Measurements from ENCODE around the gene LRRC39. TPM values are rescaled to one million over a fixed set of nuclear protein-coding genes. Genes with fewer than 3 reads are reported as not detected.

Gene LRRC39
- polyA plus RNA-seq, 1 experiment, result 0.32 TPM

DNA sequence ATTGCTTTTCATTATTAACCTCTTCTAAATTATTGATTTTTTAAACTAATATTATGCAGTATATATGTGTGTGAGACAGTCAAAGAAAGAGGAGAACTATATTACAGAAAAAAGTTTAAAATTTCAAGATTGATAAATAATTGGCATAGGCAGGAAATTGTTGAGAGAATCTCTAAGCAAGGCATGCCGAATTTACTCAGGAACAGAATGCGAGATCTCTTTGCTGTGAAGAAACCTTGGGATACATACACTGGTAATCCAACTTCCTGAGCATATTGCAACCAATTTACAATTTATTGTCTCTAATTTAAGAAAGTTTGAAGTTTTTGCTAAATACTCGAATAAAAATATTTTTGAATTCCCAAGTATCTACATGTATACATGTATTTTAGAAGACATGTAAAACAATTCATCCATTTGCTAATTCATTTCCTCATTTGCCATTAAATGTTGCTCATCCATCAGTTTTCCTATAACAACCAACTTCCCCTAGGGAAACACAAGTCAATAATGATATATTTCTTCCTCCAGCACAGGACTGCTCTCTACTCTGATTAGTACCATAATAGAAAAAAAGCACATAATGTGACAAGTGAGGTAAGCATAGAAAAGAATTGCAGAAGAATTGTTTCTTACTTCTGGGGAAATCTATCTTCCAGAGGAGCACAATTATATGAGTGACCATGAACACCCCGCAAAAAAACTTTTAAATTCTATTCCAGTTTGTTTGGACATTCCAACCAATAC is 588 bp downstream of the LRRC39 start:
- H3K9me3 ChIP-seq (ENCODE audit: control insufficient read depth, insufficient read depth, low read length), result no peaks in the 10 kb centered on the region
- TF ChIP-seq, protein P1, sequence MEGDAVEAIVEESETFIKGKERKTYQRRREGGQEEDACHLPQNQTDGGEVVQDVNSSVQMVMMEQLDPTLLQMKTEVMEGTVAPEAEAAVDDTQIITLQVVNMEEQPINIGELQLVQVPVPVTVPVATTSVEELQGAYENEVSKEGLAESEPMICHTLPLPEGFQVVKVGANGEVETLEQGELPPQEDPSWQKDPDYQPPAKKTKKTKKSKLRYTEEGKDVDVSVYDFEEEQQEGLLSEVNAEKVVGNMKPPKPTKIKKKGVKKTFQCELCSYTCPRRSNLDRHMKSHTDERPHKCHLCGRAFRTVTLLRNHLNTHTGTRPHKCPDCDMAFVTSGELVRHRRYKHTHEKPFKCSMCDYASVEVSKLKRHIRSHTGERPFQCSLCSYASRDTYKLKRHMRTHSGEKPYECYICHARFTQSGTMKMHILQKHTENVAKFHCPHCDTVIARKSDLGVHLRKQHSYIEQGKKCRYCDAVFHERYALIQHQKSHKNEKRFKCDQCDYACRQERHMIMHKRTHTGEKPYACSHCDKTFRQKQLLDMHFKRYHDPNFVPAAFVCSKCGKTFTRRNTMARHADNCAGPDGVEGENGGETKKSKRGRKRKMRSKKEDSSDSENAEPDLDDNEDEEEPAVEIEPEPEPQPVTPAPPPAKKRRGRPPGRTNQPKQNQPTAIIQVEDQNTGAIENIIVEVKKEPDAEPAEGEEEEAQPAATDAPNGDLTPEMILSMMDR (IDR thresholded peaks at IDR 0.05; ENCODE audit: low read depth, low read length), result no peak
- CTCF ChIA-PET, result no interaction called here
- no peaks in the 10 kb centered on the region for H3K27me3 ChIP-seq (ENCODE audit: control insufficient read depth, insufficient read depth, low read length)
- no peak overlapping the region for H3K4me3 ChIP-seq (ENCODE audit: low read depth, low read length)
- POLR2A ChIA-PET, result no interaction called here
- no peak for DNase-seq (ENCODE audit: low read depth, low spot score)
- H3K27ac ChIP-seq (ENCODE audit: low read depth, low read length), result no peak overlapping the region

DNA sequence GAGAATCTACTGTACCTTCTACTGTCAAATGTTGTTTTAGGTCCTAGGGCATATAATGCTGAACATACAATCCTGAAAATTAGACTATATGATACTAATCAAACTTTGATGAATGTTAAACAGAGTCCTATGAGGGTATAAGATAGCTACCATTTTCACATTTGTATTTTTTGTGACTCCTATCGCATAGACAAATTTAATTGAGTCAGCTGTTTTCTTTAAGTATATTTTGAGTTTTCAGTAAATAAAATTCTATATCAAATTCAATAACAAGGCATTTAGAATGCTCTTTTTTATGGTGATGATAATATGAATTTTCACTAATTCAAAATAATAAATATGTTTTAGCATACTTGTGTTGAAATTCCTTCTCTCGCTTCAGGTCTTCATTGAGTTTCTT is 10.0 kb downstream of the LRRC39 start:
- TF ChIP-seq, protein P1 (IDR thresholded peaks at IDR 0.05; ENCODE audit: low read depth, low read length), result no peak
- H3K27me3 ChIP-seq (ENCODE audit: control insufficient read depth, insufficient read depth, low read length), result no peaks in the 10 kb centered on the region
- ChIA-PET POLR2A (no interaction called here), CTCF (interaction anchor here (0.6 kb wide), 1 partner anchor 292 kb away, joined by 3 read pairs; no protein-coding TSS in a partner anchor)
- no peak overlapping the region for H3K27ac ChIP-seq (ENCODE audit: low read depth, low read length)
- DNase-seq (ENCODE audit: low read depth, low spot score), result no peak
- no peaks in the 10 kb centered on the region for H3K9me3 ChIP-seq (ENCODE audit: control insufficient read depth, insufficient read depth, low read length)
- H3K4me3 ChIP-seq (ENCODE audit: low read depth, low read length), result no peak overlapping the region

DNA sequence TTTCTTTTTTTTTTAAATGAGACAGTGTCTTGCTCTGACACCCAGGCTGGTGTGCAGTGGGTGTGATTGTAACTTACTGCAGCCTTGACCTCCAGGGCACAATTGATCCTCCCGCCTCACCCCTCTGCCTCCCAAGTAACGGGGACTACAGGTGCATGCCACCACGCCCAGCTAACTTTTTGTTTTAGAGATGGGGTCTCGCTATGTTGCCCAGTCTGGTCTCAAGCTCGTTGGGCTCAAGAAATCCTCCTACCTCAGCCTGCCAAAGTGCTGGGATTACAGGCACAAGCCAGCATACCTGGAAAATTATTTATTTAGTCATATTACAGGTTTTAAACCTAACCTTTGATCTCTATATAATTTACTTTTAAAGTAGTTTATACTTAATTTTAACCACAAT is 13.4 kb downstream of the LRRC39 start:
- DNase-seq (ENCODE audit: low read depth, low spot score), result no peak
- ChIA-PET POLR2A (no interaction called here), CTCF (interaction anchor here (1.0 kb wide), 1 partner anchor 294 kb away, joined by 4 read pairs; no protein-coding TSS in a partner anchor)
- Histone ChIP-seq H3K27me3 (ENCODE audit: control insufficient read depth, insufficient read depth, low read length) (no peaks in the 10 kb centered on the region), H3K4me3 (ENCODE audit: low read depth, low read length) (no peak overlapping the region), H3K9me3 (ENCODE audit: control insufficient read depth, insufficient read depth, low read length) (no peaks in the 10 kb centered on the region), H3K27ac (ENCODE audit: low read depth, low read length) (no peak overlapping the region)
- TF ChIP-seq, protein P1 (IDR thresholded peaks at IDR 0.05; ENCODE audit: low read depth, low read length), result no peak

DNA sequence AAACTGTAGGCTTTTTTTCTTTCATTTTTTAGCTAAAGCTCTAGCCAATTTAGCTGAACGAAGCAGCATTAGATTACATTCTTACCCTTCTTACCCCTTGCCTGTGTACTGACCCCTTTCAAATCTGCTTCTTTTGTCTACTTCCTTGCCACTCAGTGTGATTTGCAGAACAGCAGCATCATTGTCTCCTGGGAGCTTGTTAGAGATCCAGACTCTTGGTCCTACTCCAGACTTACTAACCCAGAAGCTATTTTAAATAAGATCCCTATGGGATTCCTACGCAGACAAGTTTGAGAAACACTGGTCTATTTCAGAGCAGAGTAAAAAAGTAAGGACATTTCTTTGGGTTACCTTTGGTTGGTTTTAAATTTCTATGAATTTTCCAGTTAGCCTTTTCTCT is 13.8 kb downstream of the LRRC39 start:
- ChIA-PET POLR2A (no interaction called here), CTCF (interaction anchor here (1.0 kb wide), 1 partner anchor 295 kb away, joined by 4 read pairs; no protein-coding TSS in a partner anchor)
- Histone ChIP-seq H3K9me3 (ENCODE audit: control insufficient read depth, insufficient read depth, low read length) (no peaks in the 10 kb centered on the region), H3K4me3 (ENCODE audit: low read depth, low read length) (no peak overlapping the region), H3K27ac (ENCODE audit: low read depth, low read length) (no peak overlapping the region), H3K27me3 (ENCODE audit: control insufficient read depth, insufficient read depth, low read length) (no peaks in the 10 kb centered on the region)
- TF ChIP-seq, protein P1 (IDR thresholded peaks at IDR 0.05; ENCODE audit: low read depth, low read length), result no peak
- DNase-seq (ENCODE audit: low read depth, low spot score), result no peak

DNA sequence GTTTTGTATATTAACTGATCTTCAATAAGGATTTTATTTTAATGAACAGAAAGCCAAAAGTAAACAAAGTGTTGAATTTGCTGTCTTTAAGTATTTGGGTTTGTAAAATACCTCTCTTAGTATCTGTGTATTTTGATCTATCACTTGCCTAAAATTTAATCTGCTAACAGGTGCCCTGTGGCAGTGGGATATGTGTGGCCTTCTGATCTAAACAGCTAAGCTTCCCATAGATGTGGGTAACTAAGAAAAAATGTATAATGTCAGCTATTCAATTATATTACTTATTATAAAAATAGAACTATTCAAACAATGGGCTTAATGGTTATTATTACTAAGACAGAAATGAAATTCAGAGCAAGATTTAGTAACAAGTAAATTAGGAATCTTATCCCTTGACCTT is 15.2 kb downstream of the LRRC39 start:
- Histone ChIP-seq H3K27me3 (ENCODE audit: control insufficient read depth, insufficient read depth, low read length) (no peaks in the 10 kb centered on the region), H3K4me3 (ENCODE audit: low read depth, low read length) (no peak overlapping the region), H3K27ac (ENCODE audit: low read depth, low read length) (no peak overlapping the region), H3K9me3 (ENCODE audit: control insufficient read depth, insufficient read depth, low read length) (no peaks in the 10 kb centered on the region)
- ChIA-PET POLR2A (no interaction called here), CTCF (interaction anchor here (0.6 to 0.8 kb wide), 3 partner anchors 29 to 706 kb away, joined by 3 read pairs; no protein-coding TSS in a partner anchor)
- no peak for DNase-seq (ENCODE audit: low read depth, low spot score)
- TF ChIP-seq, protein P1 (IDR thresholded peaks at IDR 0.05; ENCODE audit: low read depth, low read length), result no peak
